GM12865 (cell line): ENCODE results near the gene RNLS.

Source experiments
- DNase-seq: peaks from one replicate; pipeline ENCODE4 v3.0.0; 2010; ENCODE audit warnings: low read depth
- H3K4me3 ChIP-seq: 2 replicates; pipeline ENCODE4 v1.5.1; 2011; ENCODE audit warnings: mild to moderate bottlenecking, low read depth, low read length, control low read depth
- CTCF ChIP-seq: IDR thresholded peaks from 2 replicates; pipeline ENCODE4 v1.5.1; 2011; ENCODE audit warnings: low read length, control low read depth, low read depth, inconsistent platforms; ENCODE audit not compliant: insufficient read depth; ENCODE audit errors: missing control alignments

RNLS gene

GRCh38 chr10:88291289-88292184 lies 291.6 kb downstream of the RNLS start:
- no peak for TF ChIP-seq CTCF
- no peak overlapping the region for H3K4me3 ChIP-seq
- DNase-seq: no peak

GRCh38 chr10:88289342-88289741 lies 293.8 kb downstream of the RNLS start:
- no peak overlapping the region for H3K4me3 ChIP-seq
- TF ChIP-seq CTCF: no peak
- DNase-seq: no peak

- H3K4me3 ChIP-seq: no peak overlapping the region
- no peak for TF ChIP-seq CTCF
- DNase-seq: peak; percentile 67
These were observed 294.6 kb downstream of the RNLS start for GRCh38 chr10:88288320-88289059.

GRCh38 chr10:88286030-88286429 lies 297.1 kb downstream of the RNLS start:
- DNase-seq: no peak
- no peak overlapping the region for H3K4me3 ChIP-seq
- TF ChIP-seq CTCF: no peak

DNA sequence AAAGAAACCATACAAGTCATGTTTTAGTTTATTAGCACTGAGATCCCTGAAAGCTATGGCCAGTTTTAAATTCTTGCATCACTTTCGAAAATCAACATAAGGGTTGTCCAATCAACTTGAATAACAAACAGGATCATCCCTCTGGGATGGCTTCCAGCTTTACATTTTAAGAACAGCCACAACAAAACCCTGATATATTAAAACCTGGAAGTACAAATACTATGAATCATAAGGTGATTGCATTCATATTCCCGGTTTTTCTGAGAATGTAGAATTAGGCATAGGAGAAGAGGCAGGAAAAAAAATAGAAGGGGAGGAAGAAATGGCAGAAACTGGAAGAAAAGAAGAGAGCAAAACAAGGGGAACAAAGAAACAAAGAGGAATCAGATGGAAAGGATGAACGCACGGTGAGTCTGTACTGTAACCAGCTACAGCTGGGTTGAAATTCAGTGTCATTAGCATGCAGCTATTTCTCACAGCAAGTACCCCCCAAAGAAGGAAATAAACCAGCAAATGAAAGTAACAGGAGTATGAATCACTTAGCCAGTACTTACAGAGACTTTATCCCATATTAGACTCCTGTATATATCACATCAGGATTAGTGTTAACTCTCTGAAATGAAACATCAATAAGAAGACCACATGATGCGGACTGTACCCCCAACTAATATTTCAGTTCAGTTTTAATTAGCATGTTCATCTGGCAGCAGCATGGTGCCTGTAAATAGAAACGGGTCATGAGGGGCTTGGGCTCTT lies 301.3 kb downstream of the RNLS start:
- no peak for TF ChIP-seq CTCF
- no peak for DNase-seq
- no peak overlapping the region; the same call in 1 of the 2 replicates for H3K4me3 ChIP-seq

GRCh38 chr10:88280518-88280917 lies 302.6 kb downstream of the RNLS start:
- DNase-seq: no peak
- no peak for TF ChIP-seq CTCF
- H3K4me3 ChIP-seq: no peak overlapping the region
